NCI-H1417 treated with DMSO at 0.1 percent for 48 hours (cell line): ENCODE results near the gene XXYLT1.

ENCODE experiments used
- DNase-seq: peaks from one replicate; lab custom pipeline; 2025; lab: John Stamatoyannopoulos, UW

The XXYLT1 gene

GRCh38 chr3:195168009-195168762 lies 102.8 kb downstream of the XXYLT1 start:
- DNase-seq, result no peak

- DNase-seq, result no peak
These were observed 105.2 kb downstream of the XXYLT1 start for GRCh38 chr3:195165790-195166189.

- DNase-seq, result no peak
These were observed 105.7 kb downstream of the XXYLT1 start for GRCh38 chr3:195165265-195165609.

- no peak for DNase-seq
These were observed 106.2 kb downstream of the XXYLT1 start for GRCh38 chr3:195164573-195165264.

GRCh38 chr3:195163719-195164572 lies 107.0 kb downstream of the XXYLT1 start:
- no peak for DNase-seq

- DNase-seq, result no peak
These were observed 108.1 kb downstream of the XXYLT1 start for GRCh38 chr3:195162816-195163215.

- DNase-seq, result no peak
These were observed 108.8 kb downstream of the XXYLT1 start for GRCh38 chr3:195162033-195162669.

GRCh38 chr3:195160908-195161434 lies 110.0 kb downstream of the XXYLT1 start:
- DNase-seq, result no peak

GRCh38 chr3:195160257-195160898 lies 110.6 kb downstream of the XXYLT1 start:
- DNase-seq, result no peak

GRCh38 chr3:195159814-195160165 lies 111.2 kb downstream of the XXYLT1 start:
- no peak for DNase-seq

GRCh38 chr3:195159117-195159813 lies 111.7 kb downstream of the XXYLT1 start:
- DNase-seq, result no peak

GRCh38 chr3:195156286-195156890 lies 114.6 kb downstream of the XXYLT1 start:
- DNase-seq, result no peak

- DNase-seq, result no peak
These were observed 115.3 kb downstream of the XXYLT1 start for GRCh38 chr3:195155570-195156241.

- DNase-seq, result no peak
These were observed 116.0 kb downstream of the XXYLT1 start for GRCh38 chr3:195154793-195155535.

GRCh38 chr3:195154111-195154791 lies 116.7 kb downstream of the XXYLT1 start:
- no peak for DNase-seq

GRCh38 chr3:195153653-195154052 lies 117.3 kb downstream of the XXYLT1 start:
- no peak for DNase-seq

GRCh38 chr3:195153130-195153529 lies 117.8 kb downstream of the XXYLT1 start:
- DNase-seq, result no peak

GRCh38 chr3:195151866-195152541 lies 119.0 kb downstream of the XXYLT1 start:
- no peak for DNase-seq
